Measurements from ENCODE around the gene PTF1A. TPM values are rescaled to one million over a fixed set of nuclear protein-coding genes. Genes with fewer than 3 reads are reported as not detected.
A peak's percentile ranks its signal among the peaks of the same experiment; 100 is the strongest.

Gene PTF1A
- polyA plus RNA-seq, 1 donor from 2014 or later = not detected

DNA sequence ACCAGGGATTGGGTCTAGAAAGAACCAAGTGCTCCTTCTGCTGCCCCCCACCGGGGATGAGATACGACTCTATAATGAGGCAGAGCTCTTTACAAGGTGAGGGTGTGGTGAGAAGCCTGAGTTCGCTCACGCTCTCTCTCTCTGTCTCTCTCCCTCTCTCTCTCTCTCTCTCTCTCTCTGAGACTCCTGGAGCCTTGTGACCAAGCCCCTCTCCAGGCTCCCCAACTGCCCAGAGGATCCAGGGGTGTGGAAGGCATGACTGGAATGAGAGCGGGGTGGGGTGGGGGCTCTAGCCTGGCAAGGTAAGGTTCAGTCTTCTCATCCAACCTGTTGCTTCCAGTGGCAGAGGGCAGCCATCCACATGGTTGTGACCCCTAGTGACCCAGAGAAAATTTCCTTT, 3.1 kb upstream of the PTF1A start:
- no peak overlapping the region for H3K4me3 ChIP-seq (ENCODE audit: low read length)
- H3F3A ChIP-seq (ENCODE audit: insufficient read depth, low read length, poor library complexity, severe bottlenecking) = no peaks in the 10 kb centered on the region
- H2AFZ ChIP-seq (ENCODE audit: low read depth, low read length) = no peak overlapping the region
- H3K9me2 ChIP-seq (ENCODE audit: insufficient read depth, low read length) = no peaks in the 10 kb centered on the region
- H3K27ac ChIP-seq (ENCODE audit: low read length) = no peak overlapping the region
- no peaks in the 10 kb centered on the region for H3K79me2 ChIP-seq (replicated peaks; ENCODE audit: insufficient read depth, low read length)
- H3K9me3 ChIP-seq (ENCODE audit: low read length) = peaks cover 4% of the 10 kb centered on the region
- H3K4me2 ChIP-seq (ENCODE audit: low read length) = no peak overlapping the region
- H3K27me3 ChIP-seq (ENCODE audit: insufficient read depth, low read depth, low read length) = peaks cover 96% of the 10 kb centered on the region
- H3K36me3 ChIP-seq (ENCODE audit: insufficient read depth, low read length) = no peaks in the 10 kb centered on the region
- no peak overlapping the region for H3K9ac ChIP-seq (ENCODE audit: low read length)
- TF ChIP-seq RAD21 (conservative IDR thresholded peaks at IDR 0.05) = no peak
- TF ChIP-seq, protein P1, sequence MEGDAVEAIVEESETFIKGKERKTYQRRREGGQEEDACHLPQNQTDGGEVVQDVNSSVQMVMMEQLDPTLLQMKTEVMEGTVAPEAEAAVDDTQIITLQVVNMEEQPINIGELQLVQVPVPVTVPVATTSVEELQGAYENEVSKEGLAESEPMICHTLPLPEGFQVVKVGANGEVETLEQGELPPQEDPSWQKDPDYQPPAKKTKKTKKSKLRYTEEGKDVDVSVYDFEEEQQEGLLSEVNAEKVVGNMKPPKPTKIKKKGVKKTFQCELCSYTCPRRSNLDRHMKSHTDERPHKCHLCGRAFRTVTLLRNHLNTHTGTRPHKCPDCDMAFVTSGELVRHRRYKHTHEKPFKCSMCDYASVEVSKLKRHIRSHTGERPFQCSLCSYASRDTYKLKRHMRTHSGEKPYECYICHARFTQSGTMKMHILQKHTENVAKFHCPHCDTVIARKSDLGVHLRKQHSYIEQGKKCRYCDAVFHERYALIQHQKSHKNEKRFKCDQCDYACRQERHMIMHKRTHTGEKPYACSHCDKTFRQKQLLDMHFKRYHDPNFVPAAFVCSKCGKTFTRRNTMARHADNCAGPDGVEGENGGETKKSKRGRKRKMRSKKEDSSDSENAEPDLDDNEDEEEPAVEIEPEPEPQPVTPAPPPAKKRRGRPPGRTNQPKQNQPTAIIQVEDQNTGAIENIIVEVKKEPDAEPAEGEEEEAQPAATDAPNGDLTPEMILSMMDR (IDR thresholded peaks at IDR 0.05; ENCODE audit: poor library complexity, severe bottlenecking) = no peak
- no peak for TF ChIP-seq EP300 (conservative IDR thresholded peaks at IDR 0.05; ENCODE audit: poor library complexity, severe bottlenecking)
- TF ChIP-seq MXI1 (conservative IDR thresholded peaks at IDR 0.05; ENCODE audit: poor library complexity, severe bottlenecking) = no peak
- no peak for TF ChIP-seq EZH2 (IDR thresholded peaks at IDR 0.05; ENCODE audit: borderline replicate concordance, insufficient read depth, low read length, poor library complexity, severe bottlenecking)
- no peak for TF ChIP-seq SMC3 (conservative IDR thresholded peaks at IDR 0.05; ENCODE audit: poor library complexity)
- TF ChIP-seq TAF1 (IDR thresholded peaks at IDR 0.05; ENCODE audit: low read depth) = no peak
- TF ChIP-seq POLR2AphosphoS5 (IDR thresholded peaks at IDR 0.05) = no peak
- TF ChIP-seq, protein P2, sequence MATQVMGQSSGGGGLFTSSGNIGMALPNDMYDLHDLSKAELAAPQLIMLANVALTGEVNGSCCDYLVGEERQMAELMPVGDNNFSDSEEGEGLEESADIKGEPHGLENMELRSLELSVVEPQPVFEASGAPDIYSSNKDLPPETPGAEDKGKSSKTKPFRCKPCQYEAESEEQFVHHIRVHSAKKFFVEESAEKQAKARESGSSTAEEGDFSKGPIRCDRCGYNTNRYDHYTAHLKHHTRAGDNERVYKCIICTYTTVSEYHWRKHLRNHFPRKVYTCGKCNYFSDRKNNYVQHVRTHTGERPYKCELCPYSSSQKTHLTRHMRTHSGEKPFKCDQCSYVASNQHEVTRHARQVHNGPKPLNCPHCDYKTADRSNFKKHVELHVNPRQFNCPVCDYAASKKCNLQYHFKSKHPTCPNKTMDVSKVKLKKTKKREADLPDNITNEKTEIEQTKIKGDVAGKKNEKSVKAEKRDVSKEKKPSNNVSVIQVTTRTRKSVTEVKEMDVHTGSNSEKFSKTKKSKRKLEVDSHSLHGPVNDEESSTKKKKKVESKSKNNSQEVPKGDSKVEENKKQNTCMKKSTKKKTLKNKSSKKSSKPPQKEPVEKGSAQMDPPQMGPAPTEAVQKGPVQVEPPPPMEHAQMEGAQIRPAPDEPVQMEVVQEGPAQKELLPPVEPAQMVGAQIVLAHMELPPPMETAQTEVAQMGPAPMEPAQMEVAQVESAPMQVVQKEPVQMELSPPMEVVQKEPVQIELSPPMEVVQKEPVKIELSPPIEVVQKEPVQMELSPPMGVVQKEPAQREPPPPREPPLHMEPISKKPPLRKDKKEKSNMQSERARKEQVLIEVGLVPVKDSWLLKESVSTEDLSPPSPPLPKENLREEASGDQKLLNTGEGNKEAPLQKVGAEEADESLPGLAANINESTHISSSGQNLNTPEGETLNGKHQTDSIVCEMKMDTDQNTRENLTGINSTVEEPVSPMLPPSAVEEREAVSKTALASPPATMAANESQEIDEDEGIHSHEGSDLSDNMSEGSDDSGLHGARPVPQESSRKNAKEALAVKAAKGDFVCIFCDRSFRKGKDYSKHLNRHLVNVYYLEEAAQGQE (IDR thresholded peaks at IDR 0.05; ENCODE audit: borderline replicate concordance) = no peak
- H4K20me1 ChIP-seq (ENCODE audit: insufficient read depth) = no peaks in the 10 kb centered on the region

DNA sequence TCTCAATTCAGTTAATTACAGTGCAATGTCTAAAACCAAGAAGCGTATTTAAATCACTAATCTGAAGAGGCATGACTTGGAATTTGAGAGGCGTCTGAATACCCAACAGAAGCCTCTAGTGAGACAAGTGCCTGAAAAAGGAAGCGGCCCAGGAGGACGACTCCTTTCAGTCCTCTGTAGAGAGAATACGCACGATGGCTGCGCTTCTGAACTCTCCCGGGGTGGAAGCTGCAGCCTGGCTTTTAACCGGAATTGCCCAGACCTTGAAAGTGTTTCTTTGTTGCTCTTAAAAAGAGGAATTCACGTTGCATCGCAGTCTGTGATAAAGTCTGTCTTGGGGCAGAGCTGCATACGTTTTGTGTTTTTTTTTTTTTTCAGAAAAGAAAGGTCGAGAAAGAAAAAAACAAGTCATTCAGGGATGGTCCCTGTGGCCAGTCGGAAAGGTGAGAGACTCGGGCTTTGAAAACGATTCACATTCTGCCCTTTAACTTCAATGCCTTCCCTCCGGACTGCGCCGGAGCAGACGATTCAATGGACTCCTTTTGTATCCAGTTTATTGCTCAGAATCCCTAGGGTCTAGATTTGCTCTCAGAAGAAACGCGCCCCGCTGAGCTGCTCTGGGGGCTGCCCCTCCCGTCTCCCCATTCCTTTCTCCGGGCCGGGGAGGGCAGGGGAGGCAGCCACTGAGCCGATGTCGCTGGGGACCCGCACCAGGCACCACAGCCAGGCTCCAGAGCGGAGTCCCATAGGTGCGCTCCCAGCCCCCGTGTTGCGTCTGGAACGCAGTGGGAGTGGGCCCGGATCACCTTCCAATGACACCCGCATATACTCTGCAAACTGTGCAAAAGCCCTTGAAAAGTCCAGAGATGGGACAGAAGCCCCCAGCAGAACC, 994 bp upstream of the PTF1A start:
- Histone ChIP-seq H3K27me3 (ENCODE audit: insufficient read depth, low read depth, low read length) (peaks cover 98% of the 10 kb centered on the region), H3K4me3 (ENCODE audit: low read length) (peak overlapping the region; percentile 52), H4K20me1 (ENCODE audit: insufficient read depth) (no peaks in the 10 kb centered on the region), H2AFZ (ENCODE audit: low read depth, low read length) (no peak overlapping the region), H3F3A (ENCODE audit: insufficient read depth, low read length, poor library complexity, severe bottlenecking) (no peaks in the 10 kb centered on the region), H3K27ac (ENCODE audit: low read length) (no peak overlapping the region), H3K79me2 (replicated peaks; ENCODE audit: insufficient read depth, low read length) (no peaks in the 10 kb centered on the region), H3K9me2 (ENCODE audit: insufficient read depth, low read length) (no peaks in the 10 kb centered on the region), H3K4me2 (ENCODE audit: low read length) (no peak overlapping the region), H3K36me3 (ENCODE audit: insufficient read depth, low read length) (no peaks in the 10 kb centered on the region), H3K9me3 (ENCODE audit: low read length) (no peaks in the 10 kb centered on the region), H3K9ac (ENCODE audit: low read length) (no peak overlapping the region)
- TF ChIP-seq MXI1 (conservative IDR thresholded peaks at IDR 0.05; ENCODE audit: poor library complexity, severe bottlenecking) (no peak), POLR2AphosphoS5 (IDR thresholded peaks at IDR 0.05) (peak; percentile 3)

All from neural cell (in vitro differentiated cells).